ENCODE data around the gene RPS26. TPM values are rescaled to one million over a fixed set of nuclear protein-coding genes. Genes with fewer than 3 reads are reported as not detected.

The RPS26 gene
- total RNA-seq, 1 experiment from 2014 or later = 77.2 TPM

- no peak for TF ChIP-seq AR (CRISPR knock-in tag; IDR thresholded peaks at IDR 0.05)
- TF ChIP-seq ZNF232 (CRISPR knock-in tag; IDR thresholded peaks at IDR 0.05) = no peak
- TF ChIP-seq USF1 (CRISPR knock-in tag; IDR thresholded peaks at IDR 0.05) = no peak
- TF ChIP-seq ZBTB43 (CRISPR knock-in tag; IDR thresholded peaks at IDR 0.05) = no peak
- TF ChIP-seq EMX1 (CRISPR knock-in tag; IDR thresholded peaks at IDR 0.05) = no peak
- TF ChIP-seq ZNF671 (CRISPR knock-in tag; IDR thresholded peaks at IDR 0.05) = no peak
- no peak for TF ChIP-seq CDX4 (CRISPR knock-in tag; IDR thresholded peaks at IDR 0.05; ENCODE audit: borderline replicate concordance)
- TF ChIP-seq MAX (CRISPR knock-in tag; IDR thresholded peaks at IDR 0.05) = no peak
- TF ChIP-seq TCF7 (CRISPR knock-in tag; IDR thresholded peaks at IDR 0.05; ENCODE audit: low read depth) = no peak
- no peak for TF ChIP-seq ATF2 (CRISPR knock-in tag; IDR thresholded peaks at IDR 0.05; ENCODE audit: borderline replicate concordance, low read depth)
- no peak for TF ChIP-seq ZNF396 (CRISPR knock-in tag; IDR thresholded peaks at IDR 0.05; ENCODE audit: borderline replicate concordance)
- TF ChIP-seq CREB1 (CRISPR knock-in tag; IDR thresholded peaks at IDR 0.05) = no peak
- no peak for TF ChIP-seq ATF6 (CRISPR knock-in tag; IDR thresholded peaks at IDR 0.05)
Measured at GRCh38 chr12:56086096-56086495, 44.4 kb downstream of the RPS26 start (continued).

GRCh38 chr12:56086608-56087007, 44.9 kb downstream of the RPS26 start:
- no peak overlapping the region for H3K4me3 Mint-ChIP-seq
- TF ChIP-seq ZNF671 (CRISPR knock-in tag; IDR thresholded peaks at IDR 0.05) (no peak), CTCF (IDR thresholded peaks at IDR 0.05) (no peak), RORB (CRISPR knock-in tag; IDR thresholded peaks at IDR 0.05) (no peak), HMGA2 (CRISPR knock-in tag; IDR thresholded peaks at IDR 0.05) (no peak)
- H3K27ac Mint-ChIP-seq = peak overlapping the region; percentile 53; the same call in 1 of the 2 replicates
- H3K4me1 Mint-ChIP-seq = peaks cover 6% of the 10 kb centered on the region
- ATAC-seq (no peak), DNase-seq (ENCODE audit: low spot score) (no peak)
- CTCF ChIA-PET = interaction anchor here (0.6 kb wide), 1 partner anchor 432 kb away, joined by 4 read pairs; no protein-coding TSS in a partner anchor
- POLR2A ChIA-PET = interaction anchor here (1.3 kb wide), 1 partner anchor 18 kb away, joined by 6 read pairs; the partner anchor contains the start of gene PA2G4
- H3K36me3 Mint-ChIP-seq = peaks cover 55% of the 10 kb centered on the region
- no peaks in the 10 kb centered on the region for H3K27me3 Mint-ChIP-seq (ENCODE audit: low read depth)
- H3K9me3 Mint-ChIP-seq = no peaks in the 10 kb centered on the region
